Central memory CD4-positive, alpha-beta T cell (primary cell): Measurements from ENCODE around the gene KRTAP12-4.
"Not testable (repeated sequence)": the region's sequence is repeated elsewhere in the genome, so short reads cannot be mapped to it uniquely, and the experiment has no call there.

Source experiments
- DNase-seq: peaks from one replicate; pipeline ENCODE4 v3.0.0; 2022

The KRTAP12-4 gene

DNA sequence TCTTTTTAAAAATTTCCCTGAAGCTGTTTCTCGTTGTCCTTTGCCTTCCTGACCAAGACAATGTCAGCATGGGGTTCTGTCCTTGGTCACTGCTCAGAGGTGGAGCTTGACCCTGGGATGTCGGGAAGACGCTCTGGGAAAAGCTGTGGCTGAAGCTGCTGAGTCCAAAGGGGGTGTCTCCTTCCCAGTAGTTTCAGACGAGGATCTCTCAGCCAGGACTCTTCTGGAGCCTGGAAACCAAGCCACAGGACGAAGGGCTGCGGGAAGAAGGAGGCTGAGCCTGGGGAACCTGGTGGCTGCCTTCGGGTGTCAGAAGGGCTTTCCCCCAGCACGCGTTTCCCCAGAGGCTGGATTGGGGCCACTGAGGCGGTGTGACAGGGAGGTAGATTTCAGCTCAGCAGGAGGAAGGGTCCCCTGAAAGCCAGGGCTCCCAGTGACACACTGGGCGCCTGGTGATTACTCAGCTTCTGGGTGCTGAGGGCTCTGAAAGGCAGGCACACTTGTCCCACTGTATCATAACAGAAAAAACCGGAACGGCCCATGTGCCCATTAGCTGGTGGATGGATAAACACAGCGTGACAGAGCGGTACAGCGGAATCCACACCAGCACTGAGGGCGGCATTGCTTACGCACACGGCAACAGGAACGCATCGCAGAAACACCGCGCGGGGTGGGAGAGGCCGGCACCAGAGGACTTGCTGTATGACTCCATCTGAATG lies 32.5 kb upstream of the KRTAP12-4 start:
- DNase-seq, result no peak

DNA sequence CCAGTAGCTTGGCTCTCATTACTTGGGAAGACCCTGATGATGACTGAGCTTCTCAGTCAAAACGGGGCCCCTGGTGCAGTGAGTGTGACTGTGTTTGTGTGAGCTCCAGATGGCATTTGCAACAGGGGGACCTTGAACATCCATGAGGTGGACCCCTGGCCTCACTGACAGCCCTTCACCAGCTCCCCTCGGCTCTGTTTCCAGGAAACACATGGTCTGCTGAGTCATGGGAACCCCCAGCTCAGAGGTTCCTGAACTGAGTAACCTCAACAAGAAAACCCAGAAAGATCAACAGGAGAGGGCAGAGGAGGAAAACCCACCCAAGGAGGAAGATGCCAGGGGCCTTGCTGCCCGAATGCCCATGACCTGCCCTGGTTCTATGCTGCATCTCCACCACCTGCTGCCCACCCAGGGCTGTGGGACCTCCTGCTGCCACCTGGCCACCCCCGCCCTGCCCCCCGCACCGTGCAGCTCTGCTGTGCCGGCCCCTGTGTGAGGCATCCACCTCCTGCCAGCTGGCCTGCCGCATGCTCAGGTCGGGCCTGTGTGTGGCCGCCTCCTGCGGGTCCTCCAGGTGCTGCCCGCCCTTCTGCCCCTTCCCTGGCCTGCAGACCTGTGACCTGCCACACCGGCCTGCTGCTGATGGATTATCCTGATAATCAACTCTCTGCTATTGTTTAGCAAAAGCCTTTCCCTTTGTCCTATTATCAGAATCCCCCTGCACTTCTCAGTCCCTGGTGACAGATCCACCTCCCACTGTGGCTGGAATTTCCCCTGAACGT lies 31.7 kb upstream of the KRTAP12-4 start:
- DNase-seq, result no peak

DNA sequence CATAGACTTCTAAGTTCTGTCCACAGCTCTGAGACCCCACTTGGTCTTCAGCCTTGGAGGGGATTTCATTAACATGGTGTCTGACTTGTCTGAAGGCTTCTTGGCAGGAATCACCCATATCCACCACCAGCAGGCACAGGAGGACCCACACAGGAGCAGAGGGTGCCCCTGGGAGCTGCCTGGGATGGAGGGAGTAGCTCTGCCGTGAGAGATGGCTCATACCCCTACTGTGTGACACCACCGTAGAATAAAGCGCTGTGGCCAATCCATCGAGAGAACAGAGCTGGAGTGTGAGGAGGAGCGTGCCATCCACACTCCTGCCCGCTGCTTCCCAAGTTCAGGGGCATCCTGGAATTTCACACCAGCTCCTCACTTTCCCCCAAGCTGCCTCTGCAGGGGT lies 30.6 kb upstream of the KRTAP12-4 start:
- not testable (repeated sequence) for DNase-seq

DNA sequence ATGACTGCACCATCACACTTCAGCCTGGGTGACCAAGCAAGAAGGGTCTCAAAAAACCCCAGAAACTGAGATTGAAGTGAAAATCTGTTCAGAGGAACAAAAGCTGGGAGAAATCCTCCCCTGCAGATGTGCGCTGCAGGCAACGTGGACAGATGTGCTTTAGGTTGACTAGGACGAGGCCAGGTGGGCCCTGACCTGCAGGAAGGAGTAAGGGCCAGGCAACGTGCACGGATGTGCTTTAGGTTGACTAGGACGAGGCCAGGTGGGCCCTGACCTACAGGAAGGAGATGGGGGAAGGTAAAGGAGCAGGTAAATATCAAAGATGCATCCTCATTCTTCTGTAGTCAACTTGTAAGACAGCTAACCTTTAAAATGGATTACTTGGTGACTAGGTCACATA lies 30.0 kb upstream of the KRTAP12-4 start:
- DNase-seq, result no peak

DNA sequence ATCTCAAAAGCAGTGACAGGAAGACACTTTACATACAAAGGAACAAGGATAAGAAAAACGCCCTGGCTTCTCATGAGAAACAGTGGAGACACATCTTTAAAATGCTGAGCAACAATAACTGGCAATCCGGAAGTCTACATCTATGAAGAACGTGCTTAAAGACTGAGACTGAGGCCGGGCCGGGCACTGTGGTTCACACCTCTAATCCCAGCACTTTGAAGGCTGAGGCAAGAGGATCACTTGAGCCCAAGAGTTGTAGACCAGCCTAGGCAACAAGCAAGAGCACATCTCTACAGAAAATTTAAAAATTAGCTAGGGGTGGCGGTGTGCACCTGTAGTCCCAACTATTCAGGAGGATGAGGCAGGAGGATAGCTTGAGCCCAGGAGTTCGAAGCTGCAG lies 29.6 kb upstream of the KRTAP12-4 start:
- DNase-seq, result no peak

DNA sequence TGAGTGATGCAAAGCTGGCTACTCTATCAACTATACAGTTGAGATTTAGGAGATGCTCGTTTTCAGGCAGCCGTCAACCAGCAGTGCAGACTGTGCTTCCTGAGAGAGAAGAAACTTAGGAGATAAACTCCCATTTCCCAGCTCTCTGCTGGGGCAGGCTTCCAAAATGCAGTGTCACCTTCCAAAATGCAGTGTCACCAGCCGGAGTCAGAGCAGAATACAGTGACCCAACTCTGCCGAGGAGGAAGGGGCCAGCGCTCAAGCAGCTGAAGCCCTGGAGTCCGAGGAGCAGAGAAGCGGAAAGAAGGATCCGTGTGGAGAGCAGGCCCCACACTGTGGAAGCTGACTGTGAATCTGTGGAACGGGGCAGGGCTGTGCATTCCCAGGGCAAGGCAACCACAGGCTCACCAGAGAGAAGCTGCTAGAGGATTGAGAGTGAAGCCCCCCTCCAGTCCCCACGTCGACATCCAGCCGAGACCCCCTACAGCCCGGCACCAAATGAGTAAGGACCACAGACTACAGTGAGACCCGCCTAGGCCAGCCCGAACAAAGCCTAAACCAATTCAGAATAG lies 28.2 kb upstream of the KRTAP12-4 start:
- DNase-seq, result no peak

DNA sequence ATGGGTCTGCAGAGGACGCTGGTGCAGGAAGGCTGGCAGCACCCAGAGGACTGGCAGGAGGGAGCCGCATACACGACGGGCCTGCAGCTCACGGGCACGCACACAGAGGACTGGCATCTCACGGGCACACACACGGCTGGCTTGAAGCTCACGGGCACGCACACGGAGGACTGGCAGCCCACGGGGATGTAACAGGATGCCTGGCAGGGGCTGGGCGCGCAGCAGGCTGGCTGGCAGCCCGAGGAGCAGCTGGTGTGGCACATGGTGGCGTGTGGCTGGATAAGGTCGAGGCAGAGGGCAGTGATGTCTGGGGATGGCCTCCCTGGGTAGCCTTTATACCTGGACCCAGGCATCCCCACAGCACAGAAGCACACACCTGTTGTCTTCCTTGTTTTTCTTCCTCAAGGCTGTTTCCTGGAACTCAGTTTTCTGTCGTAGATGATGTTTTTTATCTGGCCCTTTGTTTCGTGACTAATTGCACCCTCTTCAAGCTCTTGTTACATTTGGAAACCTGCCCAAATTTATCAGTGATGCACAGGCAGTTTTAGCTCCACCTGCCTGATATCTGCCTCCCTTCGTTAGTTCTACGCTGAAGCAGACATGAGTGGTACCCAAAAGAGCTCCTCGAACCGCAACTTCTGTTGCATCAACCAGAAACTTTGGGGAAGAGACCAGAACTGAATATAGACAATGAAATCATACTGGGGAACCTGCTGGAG lies 27.6 kb upstream of the KRTAP12-4 start, which contains the start of gene KRTAP12-1:
TSS of gene KRTAP12-1 (minus strand) at position 303 of the 719 bp plus-strand sequence. CDS start at position 263, 40 bp downstream.
- no peak for DNase-seq

DNA sequence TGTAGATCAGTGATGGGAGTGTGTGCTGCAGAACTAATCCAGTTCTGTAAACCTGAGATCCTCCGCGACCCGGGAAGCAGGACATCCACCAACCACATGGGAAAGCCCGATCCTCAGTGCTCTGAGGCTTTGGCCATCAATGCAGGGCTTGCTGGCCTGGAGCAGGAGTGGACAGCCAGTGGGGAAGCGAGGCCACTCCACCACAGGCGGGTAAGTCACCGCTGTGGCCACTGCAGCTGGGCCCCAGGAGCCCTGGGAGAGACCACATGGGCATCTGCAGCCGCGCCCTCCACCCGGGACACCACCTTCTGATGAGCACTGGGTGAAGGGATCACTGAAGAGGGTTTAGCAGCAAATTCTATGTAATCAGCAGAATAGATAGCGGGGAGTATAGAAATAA lies 26.7 kb upstream of the KRTAP12-4 start:
- no peak for DNase-seq

DNA sequence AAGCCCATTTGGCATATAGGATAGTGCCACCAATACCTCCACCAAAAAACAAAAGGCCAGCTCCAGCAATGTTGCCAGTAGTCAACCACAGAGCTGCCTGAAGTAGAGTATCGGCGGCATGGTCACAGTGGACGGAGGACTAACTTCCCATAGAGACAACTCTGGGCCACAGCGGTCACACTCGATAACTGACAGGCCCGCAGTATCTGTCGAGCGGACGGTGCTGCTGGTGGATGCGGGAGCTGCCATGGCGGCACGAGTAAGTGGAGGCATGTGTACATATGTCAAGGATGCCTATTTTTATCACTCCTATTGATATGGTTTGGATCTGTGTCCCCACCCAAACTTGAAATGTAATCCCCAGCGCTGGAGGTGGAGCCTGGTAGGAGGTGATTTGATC lies 23.4 kb upstream of the KRTAP12-4 start:
- DNase-seq, result no peak

DNA sequence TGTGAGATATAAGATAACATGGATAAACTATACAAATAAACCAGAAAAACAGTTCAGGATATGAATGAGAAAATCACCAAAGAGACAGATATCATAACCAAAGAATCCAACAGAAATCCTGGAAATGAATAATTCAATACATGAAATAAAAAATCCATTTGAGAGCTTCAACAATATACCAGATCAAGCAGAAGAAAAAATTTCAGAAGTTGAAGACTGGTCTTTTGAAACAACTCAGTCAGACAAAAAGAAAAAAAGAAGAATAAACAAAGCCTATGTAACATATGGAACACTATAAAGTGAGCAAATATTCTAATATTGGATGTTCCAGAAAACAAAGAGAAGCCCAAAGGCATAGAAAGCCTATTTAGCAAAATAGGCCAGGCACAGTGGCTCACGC lies 17.5 kb upstream of the KRTAP12-4 start:
- DNase-seq, result no peak

DNA sequence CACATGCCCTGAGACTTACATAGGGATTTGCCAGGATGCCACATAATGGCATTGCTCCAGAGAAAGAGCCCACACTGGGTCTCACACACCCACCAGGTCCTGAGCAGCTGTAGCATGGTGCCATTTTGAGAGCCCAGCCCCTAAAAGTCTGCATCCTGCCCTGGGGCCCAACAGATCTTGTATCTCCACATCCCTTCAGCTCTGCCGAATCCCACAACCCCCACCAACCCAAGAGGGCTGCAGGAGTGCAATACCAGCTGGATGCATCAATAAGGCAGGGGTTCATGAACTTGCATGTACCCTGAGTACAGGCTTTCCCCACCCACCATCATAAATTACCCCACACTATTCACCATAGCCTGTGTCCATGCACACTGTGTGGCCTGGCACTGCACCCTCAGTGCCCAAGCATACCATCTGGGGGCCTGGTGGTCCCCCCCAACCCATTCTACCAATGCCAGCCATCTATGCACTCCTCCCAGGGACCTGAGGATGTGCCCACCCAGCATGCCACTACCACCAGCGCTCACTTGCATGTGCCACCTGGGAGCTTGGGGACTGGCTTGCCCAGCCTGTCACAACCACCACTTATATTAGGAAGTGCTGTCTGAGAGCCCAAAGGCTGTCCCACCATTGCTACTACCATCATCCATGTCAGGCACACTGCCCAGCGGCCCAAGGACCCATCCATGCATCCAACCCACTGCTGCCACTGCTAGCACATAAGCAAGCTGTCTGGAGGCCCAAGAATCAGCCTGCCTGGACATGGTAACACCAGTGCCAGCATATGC lies 16.4 kb upstream of the KRTAP12-4 start:
- no peak for DNase-seq

DNA sequence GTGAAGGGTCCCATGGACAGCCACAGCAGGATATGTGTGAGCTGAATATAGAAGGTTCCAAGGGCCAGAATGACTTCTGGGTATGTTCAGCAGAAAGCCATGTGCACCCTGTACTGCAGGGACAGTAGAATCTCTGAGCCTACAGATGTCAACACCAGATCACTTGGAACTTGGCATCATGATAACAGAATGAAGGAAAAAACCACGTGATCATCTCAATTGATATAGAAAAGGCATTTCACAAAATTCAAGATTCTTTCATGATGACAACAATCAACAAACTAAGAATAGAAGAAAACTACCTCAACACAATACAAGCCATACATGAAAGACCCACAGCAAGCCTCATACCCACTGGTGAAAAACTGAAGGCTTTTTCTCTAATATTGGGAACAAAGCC lies 13.2 kb upstream of the KRTAP12-4 start:
- no peak for DNase-seq

DNA sequence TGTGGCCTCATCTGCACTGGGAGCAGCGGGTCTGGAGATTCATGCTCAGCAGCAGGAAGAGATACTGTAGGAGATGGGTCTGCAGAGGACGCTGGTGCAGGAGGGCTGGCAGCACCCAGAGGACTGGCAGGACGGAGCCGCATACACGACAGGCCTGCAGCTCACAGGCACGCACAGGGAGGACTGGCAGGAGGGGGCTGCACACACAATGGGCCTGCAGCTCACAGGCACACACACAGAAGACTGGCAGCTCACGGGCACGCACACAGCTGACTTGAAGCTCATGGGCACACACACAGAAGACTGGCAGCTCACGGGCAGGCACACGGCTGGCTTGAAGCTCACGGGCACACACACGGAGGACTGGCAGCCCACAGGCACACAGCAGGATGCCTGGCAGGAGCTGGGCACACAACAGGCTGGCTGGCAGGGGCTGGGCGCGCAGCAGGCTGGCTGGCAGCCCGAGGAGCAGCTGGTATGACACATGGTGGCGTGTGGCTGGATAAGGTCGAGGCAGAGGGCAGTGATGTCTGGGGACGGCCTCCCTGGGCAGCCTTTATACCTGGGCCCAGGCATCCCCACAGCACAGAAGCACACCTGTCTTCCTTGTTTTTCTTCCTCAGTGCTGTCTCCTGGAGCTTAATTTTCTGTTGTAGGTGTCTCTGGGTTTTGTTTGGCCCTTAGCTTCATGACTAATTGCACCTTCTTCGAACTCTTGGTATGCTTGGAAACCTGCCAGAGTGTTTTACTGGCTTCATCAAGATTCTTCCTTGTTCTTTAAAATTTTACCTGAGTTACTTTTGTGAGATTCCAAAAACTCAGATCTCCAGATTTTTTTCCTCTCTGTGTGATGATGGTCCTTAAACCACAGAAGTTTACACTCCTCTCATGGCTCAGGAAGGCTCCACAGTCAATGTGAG lies 12.2 kb upstream of the KRTAP12-4 start, which contains the start of gene KRTAP12-2:
TSS of gene KRTAP12-2 (minus strand) at position 527 of the 920 bp plus-strand sequence. CDS start at position 486, 41 bp downstream.
- no peak for DNase-seq

DNA sequence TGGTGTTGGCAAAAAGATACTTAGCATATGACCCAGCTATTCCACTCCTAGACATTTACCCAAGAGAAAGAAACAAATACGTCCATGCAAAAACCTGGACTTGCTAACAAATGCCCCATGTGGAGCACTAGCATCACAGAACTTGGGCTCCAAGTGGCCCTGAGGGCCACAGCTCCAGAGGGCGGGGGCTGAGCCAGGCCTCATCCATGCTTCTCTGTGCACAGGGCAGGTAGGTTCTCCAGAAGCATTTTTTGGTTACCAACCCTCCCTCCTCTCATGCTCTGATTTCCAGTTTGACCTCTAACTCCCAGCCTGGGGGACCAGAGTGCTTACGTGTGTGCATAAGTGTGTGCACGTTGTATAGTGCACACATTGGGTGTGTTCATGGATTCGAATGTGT lies 10.2 kb upstream of the KRTAP12-4 start:
- no peak for DNase-seq

DNA sequence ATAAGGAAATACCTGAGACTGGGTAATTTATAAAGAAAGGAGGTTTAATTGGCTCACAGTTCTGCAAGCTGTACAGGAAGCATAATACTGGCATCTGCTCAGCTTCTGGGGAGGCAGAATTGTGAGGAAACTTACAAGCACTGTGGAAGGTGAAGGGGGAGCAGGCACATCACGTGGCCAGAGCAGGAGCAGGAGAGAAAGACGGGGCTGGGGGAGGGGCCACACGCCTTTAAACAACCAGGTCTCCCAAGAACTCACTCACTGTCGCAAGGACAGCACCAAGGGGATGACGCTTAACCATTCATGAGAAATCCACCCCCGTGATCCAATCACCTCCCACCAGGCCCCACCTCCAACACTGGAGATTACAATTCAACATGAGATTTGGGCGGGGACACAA lies 7.1 kb upstream of the KRTAP12-4 start:
- not testable (repeated sequence) for DNase-seq

DNA sequence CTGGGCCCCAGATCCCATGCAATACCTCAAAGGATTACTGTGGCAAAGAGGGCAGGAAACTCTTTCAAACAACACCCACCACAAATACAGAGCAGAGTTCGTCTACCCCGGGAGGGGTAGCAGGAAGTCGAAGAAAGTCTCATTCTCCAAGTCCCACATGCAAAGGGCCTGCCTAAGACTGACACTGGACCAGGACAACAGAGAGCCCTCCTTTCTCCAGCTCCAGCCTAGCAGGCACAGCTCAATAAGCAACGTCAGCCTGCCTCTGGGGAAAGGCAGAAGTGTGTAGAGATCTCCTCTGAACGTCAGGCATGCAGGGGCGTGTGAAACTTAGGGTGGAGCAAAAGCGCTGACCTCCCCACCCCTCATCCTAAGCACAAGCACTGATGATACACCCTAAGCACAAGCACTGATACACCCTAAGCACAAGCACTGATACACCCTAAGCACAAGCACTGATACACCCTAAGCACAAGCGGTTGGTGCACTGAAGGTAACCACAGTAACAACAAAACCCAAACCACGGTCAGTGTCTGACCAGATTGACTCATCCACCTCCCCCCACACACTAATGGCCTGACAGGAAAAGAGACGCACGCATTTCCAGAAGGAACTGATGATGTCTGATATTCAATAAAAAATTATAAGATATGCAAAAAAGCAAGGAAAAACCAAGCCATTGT lies 4.6 kb upstream of the KRTAP12-4 start:
- peak; percentile 46 for DNase-seq

DNA sequence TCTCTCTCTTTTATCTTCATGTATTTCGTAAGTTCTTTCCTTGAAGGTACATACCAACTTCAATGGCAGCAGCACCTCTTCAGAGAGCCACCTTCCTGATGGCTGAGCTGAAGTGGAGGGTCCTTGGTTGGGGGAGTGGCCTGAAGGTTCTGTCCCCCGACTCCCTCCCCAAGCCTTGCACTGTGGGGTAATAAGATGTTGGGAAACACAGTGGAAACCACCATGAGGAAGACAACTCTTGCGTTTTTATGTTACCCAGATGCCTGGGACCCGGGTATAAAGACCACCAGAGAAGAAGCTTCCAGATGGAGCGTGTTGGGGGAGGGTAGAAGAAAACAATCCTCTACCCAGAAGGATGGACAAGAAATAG lies 4.1 kb upstream of the KRTAP12-4 start:
- DNase-seq, result no peak

DNA sequence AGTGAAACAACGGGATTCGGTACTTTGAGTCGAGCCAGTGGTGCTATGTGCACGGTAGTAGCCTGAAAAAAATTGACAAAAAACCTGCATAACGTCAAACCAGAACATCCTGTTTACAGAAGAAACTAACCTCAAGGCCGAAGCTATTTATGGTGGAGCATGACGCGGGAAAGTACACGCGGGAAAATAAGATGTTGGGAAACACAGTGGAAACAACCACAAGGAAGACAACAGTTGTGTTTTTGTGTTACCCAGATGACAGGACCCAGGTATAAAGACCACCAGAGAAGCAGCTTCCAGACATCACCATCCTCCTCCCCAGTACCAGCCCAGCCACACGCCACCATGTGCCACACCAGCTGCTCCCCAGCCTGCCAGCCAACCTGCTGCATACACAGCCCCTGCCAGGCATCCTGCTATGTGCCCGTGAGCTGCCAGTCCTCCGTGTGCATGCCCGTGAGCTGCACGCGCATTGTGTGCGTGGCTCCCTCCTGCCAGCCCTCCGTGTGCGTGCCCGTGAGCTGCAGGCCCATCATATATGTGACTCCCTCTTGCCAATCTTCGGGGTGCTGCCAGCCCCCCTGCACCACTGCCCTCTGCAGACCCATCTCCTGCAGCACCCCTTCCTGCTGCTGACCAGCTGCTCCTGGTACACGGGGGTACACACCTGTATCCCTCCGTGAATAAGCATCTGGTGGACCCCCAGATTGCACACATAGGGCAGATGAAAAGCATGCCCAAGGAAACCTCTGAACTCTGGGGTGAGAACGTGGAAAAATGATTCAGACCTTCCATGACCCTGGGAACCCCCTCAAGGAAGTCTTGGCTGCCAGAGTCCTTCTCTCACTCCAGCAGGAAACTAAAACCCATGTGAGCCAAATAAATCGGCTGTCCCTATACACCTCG lies 3.4 kb upstream of the KRTAP12-4 start, which contains the start of gene KRTAP12-3:
TSS of gene KRTAP12-3 (plus strand) at position 298 of the 906 bp plus-strand sequence. CDS start at position 346, 48 bp downstream.
- peak; percentile 91 for DNase-seq

DNA sequence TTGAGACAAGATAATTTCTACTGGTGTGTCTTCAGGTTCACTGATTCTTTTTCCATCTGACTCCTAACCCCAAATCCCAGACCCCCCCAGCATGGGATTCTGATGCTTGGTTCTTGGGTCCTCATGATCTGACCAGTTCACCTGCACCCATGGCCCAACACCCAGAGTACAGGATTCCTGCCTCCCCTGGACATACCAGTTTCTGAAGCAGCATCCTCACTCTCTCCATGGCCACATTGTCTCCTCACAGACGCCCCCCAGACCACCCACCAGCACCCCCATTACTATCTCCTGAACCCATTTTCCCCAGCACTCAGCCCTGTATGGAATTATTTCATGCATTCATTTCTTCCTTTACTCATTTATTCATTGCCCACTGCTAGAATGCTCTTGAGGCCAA lies 2.4 kb upstream of the KRTAP12-4 start:
- DNase-seq, result no peak
